GM18508 (cell line): ENCODE results near the gene EEF1AKMT4.
A peak's percentile ranks its signal among the peaks of the same experiment; 100 is the strongest.

Experiments
- ATAC-seq: cut with Tn5 transposase; IDR thresholded peaks from one replicate; pipeline ENCODE4 v1.9.1; 2021; ENCODE audit warnings: moderate number of reproducible peaks; ENCODE audit not compliant: insufficient read depth, unreplicated experiment

The EEF1AKMT4 gene

GRCh38 chr3:184296616-184297015, 47.1 kb downstream of the EEF1AKMT4 start:
- no peak for ATAC-seq

GRCh38 chr3:184298759-184299487, 49.5 kb downstream of the EEF1AKMT4 start, which contains the start of gene PSMD2:
Gene PSMD2, plus strand, starts transcription at chr3:184299241. Its CDS starts 26 bp downstream, at chr3:184299267.
- ATAC-seq: peak; percentile 55

GRCh38 chr3:184299488-184300377, 50.3 kb downstream of the EEF1AKMT4 start:
- no peak for ATAC-seq

GRCh38 chr3:184300378-184300720, 50.9 kb downstream of the EEF1AKMT4 start:
- no peak for ATAC-seq

- ATAC-seq: no peak
Measured at GRCh38 chr3:184305577-184305976, 56.1 kb downstream of the EEF1AKMT4 start.

- no peak for ATAC-seq
Measured at GRCh38 chr3:184306341-184306972, 57.0 kb downstream of the EEF1AKMT4 start.

GRCh38 chr3:184307915-184308314, 58.4 kb downstream of the EEF1AKMT4 start:
- ATAC-seq: no peak
